Measurements from ENCODE around the gene GRM4.

DNA sequence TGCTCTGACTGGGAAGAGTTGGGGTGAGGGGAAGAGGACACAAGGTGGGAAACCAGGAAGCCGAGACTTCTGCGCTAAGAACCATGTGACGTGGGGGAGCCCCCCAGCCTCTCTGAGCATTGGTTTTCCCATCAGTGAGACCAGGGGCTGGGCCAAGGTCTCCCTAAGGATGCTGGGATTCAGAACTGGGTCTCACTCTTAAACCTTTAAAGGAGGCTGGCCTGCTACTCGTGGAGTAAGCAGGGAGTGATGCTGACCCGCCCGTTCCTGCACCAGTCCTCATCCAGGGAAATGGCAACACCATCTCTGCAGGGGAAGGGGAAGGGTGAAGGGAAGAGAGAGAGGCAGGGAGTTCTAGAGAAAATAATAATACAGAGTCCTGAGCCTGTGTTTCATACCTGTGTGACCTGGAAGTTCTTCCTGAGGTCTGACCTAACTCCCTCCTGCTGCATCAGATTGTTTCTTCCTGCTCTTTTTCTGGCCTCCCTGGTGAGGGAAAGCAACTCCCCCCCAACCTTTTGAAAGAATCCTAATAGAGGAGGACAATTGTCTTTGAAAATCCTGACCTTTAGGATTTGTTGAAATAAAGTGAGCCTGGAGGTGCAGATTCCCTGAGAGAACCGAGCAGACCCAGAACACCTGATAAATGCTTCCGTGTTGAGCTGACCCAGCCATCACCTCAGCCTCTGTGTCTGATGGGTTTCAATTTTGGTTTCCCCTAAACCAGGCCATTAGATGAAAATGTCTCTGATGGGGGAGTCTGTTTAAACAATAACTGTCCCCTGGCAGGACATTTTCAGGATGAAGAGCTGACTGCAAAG is 3.0 kb upstream of the GRM4 start:
- TF ChIP-seq, protein P1, sequence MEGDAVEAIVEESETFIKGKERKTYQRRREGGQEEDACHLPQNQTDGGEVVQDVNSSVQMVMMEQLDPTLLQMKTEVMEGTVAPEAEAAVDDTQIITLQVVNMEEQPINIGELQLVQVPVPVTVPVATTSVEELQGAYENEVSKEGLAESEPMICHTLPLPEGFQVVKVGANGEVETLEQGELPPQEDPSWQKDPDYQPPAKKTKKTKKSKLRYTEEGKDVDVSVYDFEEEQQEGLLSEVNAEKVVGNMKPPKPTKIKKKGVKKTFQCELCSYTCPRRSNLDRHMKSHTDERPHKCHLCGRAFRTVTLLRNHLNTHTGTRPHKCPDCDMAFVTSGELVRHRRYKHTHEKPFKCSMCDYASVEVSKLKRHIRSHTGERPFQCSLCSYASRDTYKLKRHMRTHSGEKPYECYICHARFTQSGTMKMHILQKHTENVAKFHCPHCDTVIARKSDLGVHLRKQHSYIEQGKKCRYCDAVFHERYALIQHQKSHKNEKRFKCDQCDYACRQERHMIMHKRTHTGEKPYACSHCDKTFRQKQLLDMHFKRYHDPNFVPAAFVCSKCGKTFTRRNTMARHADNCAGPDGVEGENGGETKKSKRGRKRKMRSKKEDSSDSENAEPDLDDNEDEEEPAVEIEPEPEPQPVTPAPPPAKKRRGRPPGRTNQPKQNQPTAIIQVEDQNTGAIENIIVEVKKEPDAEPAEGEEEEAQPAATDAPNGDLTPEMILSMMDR (IDR thresholded peaks at IDR 0.05; ENCODE audit: low read length) = no peak
- TF ChIP-seq EZH2 (optimal IDR thresholded peaks at IDR 0.05; ENCODE audit: low read depth, low read length) = no peak
